GM19099 (cell line): ENCODE data around the gene A4GNT.
A peak's percentile ranks its signal among the peaks of the same experiment; 100 is the strongest.

ENCODE experiments used
- POLR2A ChIP-seq: IDR thresholded peaks from 3 replicates; pipeline ENCODE4 v1.6.1; 2011; ENCODE audit warnings: low read depth; ENCODE audit not compliant: insufficient read length; ENCODE audit errors: extremely low read depth

The A4GNT gene

GRCh38 chr3:138132239-138132638 lies at the start of gene A4GNT:
TSS of gene A4GNT (minus strand) at chr3:138132390. CDS start at chr3:138131256, 1,134 bp downstream.
- TF ChIP-seq POLR2A, result no peak

- no peak for TF ChIP-seq POLR2A
These were observed 48.3 kb upstream of the A4GNT start for GRCh38 chr3:138180375-138181029.

- peak; percentile 89 for TF ChIP-seq POLR2A
These were observed 42.4 kb upstream of the A4GNT start, which contains the start of gene DBR1 for GRCh38 chr3:138174421-138175131. TSS of gene DBR1 (minus strand) at chr3:138174921. CDS start at chr3:138174795, 126 bp downstream.

DNA sequence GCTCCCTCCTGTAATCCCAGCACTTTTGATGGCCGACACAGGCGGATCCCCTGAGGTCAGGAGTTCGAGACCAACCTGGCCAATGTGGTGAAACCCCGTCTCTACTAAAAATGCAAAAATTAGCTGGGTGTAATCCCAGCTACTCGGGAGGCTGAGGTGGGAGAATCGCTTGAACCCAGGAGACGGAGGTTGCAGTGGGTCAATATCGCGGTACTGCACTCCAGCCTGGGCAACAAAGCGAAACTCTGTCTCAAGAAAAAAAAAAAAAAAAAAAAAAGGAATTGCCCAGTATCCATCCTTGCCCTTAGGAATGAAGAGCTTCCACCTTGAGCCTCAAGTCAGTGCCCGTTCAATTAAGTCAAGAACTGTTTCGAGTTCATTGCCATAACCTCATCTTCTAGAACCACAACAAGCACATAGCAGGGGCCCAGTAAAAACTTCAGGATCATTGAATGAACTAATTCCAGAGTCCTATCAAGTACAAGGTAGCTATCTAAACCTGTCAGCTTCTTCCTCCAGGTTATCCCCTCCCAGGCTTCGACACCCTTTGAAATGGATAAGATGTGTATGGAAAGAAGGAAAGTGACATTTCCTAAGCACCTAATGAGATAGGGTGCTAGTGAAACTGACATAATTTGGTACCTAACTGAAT lies 41.7 kb upstream of the A4GNT start:
- no peak for TF ChIP-seq POLR2A

DNA sequence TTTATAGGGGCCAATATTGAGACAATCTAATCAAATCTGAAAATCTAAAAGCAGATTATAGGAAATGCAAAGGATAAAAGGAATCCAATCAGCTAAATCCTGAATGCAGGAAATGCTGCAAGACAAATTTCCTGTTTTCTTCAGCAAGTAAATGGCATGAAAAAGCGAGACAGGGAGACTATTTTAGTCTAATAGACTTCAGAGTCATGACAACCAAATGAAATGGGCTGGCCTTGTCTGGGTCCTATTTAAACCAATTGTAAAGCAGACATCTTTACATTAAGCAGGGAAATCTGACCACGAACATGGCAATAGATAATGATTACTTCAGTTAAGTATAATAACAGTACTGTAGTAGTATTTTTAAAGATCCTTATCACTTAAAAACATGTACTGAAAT lies 40.4 kb upstream of the A4GNT start:
- TF ChIP-seq POLR2A, result no peak

DNA sequence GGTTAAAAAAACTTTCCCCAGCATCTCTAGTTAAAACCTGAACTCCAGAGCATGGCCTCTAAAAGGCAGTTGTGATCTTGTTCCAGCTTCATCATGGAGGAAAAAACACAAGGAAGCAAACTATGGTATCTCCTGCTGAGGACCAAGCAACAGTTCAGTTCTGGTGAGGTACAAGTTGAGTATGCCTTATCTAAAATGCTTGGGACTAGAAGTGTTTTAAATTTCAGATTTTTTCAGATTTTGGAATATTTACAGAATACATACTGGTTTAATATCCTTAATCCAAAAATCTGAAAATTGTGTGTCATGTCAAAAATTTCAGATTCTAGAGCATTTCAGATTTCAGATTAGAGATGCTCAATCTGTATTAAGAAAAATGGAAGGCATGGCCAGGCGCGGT lies 32.9 kb upstream of the A4GNT start:
- no peak for TF ChIP-seq POLR2A

GRCh38 chr3:138157743-138158142 lies 25.6 kb upstream of the A4GNT start:
- no peak for TF ChIP-seq POLR2A

DNA sequence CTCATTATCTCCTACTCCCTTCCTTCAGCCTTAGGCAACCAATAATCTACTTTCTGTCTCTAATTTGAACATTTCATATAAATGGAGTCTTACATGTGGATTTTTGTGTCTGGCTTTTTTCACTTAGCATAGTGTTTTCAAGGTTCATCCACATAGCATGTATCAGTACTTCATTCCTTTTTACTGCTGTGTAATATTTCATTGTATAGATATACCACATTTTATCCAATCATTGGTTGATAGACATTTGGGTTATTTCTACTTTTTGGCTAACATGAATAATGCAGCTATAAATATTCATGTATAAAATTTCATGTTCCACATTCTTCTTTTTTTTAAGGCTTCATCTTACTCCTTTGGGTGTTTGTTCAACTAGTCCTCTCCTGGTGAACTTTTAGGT lies 22.3 kb upstream of the A4GNT start:
- TF ChIP-seq POLR2A, result no peak

DNA sequence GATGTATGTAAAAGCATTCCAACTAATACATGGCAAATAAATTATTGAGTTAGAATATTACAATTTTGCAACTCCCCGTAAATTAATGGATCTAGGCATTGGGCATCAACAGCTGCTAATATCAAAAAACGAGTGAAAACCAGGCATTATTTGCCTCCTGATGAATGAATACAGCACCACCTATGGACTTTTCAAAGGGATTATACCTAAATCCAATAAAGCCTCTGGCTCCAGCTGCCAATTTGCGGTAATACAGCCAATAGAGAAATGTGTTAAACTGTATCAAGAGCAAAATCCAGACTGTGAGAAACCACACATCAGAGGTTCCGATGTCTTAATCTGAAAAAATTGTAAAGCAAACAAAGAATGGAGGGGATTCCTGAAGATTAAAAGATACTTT lies 16.3 kb upstream of the A4GNT start:
- no peak for TF ChIP-seq POLR2A

DNA sequence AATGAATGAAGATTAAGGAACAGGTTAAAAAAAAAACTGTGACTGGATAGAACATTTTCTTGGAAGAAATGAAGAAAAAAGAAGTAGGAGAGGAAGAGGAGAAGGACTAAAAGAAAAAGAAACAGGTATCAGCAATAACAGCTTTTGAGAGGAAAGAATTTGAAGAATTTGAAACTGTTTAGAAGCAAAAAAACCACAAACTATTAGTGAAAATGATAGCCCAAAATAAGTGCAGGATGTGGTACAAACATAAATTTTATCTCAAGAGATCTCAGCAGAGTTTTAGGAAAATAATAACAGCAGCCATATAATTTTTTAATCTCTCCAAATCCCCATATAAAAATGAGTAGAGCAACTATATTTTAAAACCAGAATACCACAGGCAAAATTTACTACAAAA lies 8.8 kb upstream of the A4GNT start:
- no peak for TF ChIP-seq POLR2A

- no peak for TF ChIP-seq POLR2A
These were observed 7.5 kb upstream of the A4GNT start for GRCh38 chr3:138139691-138140090.

DNA sequence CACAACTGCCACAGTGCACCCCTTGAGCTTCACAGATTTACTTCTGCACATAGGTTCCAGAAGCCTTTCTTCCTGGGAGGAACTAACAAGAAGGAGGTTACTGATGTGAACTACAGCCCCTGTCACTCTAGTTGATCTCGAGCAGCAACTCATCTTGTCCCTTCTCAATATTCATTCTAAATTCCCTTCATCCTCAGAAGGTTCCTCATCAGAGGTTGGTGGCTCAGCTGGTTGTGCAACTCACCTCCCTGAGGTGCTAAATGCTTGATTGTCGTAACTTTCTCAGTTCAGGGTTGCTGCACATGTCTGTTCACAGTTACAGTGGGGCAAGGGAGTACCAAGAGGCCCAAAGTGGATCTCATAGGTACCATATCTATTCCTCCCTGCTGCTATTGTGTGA lies 5.7 kb upstream of the A4GNT start:
- no peak for TF ChIP-seq POLR2A

- TF ChIP-seq POLR2A, result no peak
These were observed 4.0 kb upstream of the A4GNT start for GRCh38 chr3:138136201-138136600.

DNA sequence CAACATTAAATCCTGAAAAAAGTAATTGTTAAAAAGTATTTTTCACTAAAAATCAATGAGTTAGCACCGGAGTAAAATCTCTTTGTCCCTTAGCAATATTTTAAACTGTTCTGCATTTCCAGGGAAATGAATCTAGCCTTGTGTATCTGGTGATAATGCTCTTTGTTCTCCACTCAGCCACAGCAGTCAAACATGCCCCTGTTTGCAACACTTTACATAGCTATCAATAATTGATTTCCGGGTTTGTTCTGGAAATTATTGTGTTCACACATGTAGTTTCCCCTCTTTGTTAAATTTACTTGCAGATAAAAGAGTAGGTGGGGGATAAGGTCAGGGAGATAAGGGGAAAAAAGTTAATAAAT lies 3.6 kb upstream of the A4GNT start:
- TF ChIP-seq POLR2A, result no peak

- TF ChIP-seq POLR2A, result no peak
These were observed 3.1 kb upstream of the A4GNT start for GRCh38 chr3:138135146-138135832.

DNA sequence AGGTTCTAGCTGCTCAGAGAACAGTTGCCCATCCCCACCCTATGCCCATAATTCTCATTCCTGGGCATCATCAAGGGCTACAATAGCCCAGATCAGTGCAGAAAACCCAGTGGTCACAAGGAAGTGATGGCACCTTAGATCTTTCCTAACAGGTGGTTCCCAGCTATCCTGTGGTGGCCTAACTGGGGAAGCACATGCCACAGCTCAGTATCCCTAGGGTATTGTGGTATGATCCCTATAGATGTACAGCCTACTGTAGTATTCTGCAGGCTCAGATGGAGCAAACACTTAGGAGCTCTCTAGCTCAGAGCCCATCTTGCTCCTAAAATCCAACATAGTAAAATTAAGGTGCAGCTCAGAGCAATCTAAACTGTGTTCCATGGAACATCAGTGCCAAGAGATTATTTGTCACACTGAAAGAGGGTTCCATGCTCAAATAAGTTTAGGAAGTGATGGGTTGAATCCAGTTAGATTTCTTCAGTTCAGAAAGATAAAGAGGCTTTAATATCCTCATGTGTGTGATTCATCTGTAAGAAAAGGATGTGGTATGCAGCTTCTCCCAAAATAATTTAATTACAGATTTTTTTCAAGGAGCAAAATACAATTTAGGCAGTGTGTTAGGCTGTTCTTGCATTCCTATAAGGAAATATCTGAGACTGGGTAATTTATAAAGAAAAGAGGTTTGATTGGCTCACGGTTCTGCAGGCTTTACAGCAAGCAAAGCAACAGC lies 4.4 kb downstream of the A4GNT start:
- TF ChIP-seq POLR2A, result no peak
